Neural progenitor cell (in vitro differentiated cells): ENCODE measurements around the gene PGPEP1.

Experiments
- CTCF ChIP-seq: fragments of 200-600 bp; sonication (generic); IDR thresholded peaks from 2 replicates; pipeline ENCODE4 v1.5.1; 2017; ENCODE audit warnings: antibody characterized with exemption, mild to moderate bottlenecking
- EZH2 ChIP-seq: fragments of 200-600 bp; sonication (generic); IDR thresholded peaks from 2 replicates; pipeline ENCODE4 v1.6.1; 2017; ENCODE audit warnings: antibody characterized with exemption, mild to moderate bottlenecking, moderate library complexity
- EZH2phosphoT487 ChIP-seq: fragments of 200-600 bp; sonication (generic); IDR thresholded peaks from 2 replicates; pipeline ENCODE4 v1.6.1; 2017; ENCODE audit warnings: antibody characterized with exemption

- TF ChIP-seq CTCF (no peak), EZH2 (no peak), EZH2phosphoT487 (no peak)
These were observed 25.6 kb downstream of the PGPEP1 start for GRCh38 chr19:18366021-18366435.
